Prostate gland (tissue), 2 donors: ENCODE data around the gene TIMP3.

Experiments
- CTCF ChIP-seq, 4 experiments: fragments of 200-600 bp in 2 of 4; fragments of 450-650 bp in 2 of 4; sonication (generic) in 2 of 4; IDR thresholded peaks; 1 replicate in 3 of 4; 2 replicates in 1 of 4; pipeline ENCODE4 v1.5.1; 2016 to 2019; ENCODE audit warnings: antibody characterized with exemption in 4 of 4, mild to moderate bottlenecking in 2 of 4, moderate library complexity in 2 of 4
- POLR2AphosphoS5 ChIP-seq: sonication (generic); formaldehyde crosslinking; IDR thresholded peaks from one replicate; pipeline ENCODE4 v1.6.1; 2017; ENCODE audit warnings: antibody characterized with exemption

GRCh38 chr22:32888976-32889375, 87.5 kb downstream of the TIMP3 start:
- TF ChIP-seq CTCF (IDR thresholded peaks at IDR 0.05) = no peak
- TF ChIP-seq POLR2AphosphoS5 = no peak
